PC-9 (cell line): ENCODE data around the gene ZBTB21. TPM values are rescaled to one million over a fixed set of nuclear protein-coding genes. Genes with fewer than 3 reads are reported as not detected.

ENCODE experiments used
- BruUV-seq: library from RNA; stranded (reverse); fragments of 400-500 nt; replicated peaks from 2 replicates; lab custom pipeline; 2021; lab: Mats Ljungman, UMichigan
- CTCF ChIA-PET: fragments of 300-600 bp; sonication (Branson Sonifier 250); formaldehyde crosslinking; loops from one replicate; lab custom pipeline; 2022; ENCODE audit warnings: antibody characterized with exemption; lab: Charles Lee
- POLR2A ChIA-PET: fragments of 300-600 bp; sonication (Branson Sonifier 250); formaldehyde crosslinking; loops from one replicate; lab custom pipeline; 2022; ENCODE audit warnings: antibody characterized with exemption; ENCODE audit not compliant: unreplicated experiment; lab: Charles Lee
- DNase-seq, 2 experiments: peaks; one replicate each; pipeline versions ENCODE4 v3.0.0 to v3.0.0-alpha.2; 2015 to 2022; ENCODE audit warnings: mixed read lengths in 1 of 2
- H2AFZ ChIP-seq: fragments of 200-600 bp; sonication (generic); 2 replicates; pipeline ENCODE4 v1.8.1; 2017; ENCODE audit warnings: antibody characterized with exemption
- H3F3A ChIP-seq: fragments of 200-600 bp; sonication (generic); 2 replicates; pipeline ENCODE4 v1.8.1; 2017; ENCODE audit warnings: antibody characterized with exemption, mild to moderate bottlenecking, low read depth; ENCODE audit not compliant: insufficient read depth
- H3K27ac ChIP-seq: fragments of 200-600 bp; sonication (generic); 2 replicates; pipeline ENCODE4 v1.6.1; 2016; ENCODE audit warnings: mixed run types
- H3K27me3 ChIP-seq: fragments of 200-600 bp; sonication (generic); 2 replicates; pipeline ENCODE4 v1.6.1; 2016; ENCODE audit warnings: low read depth, mixed run types; ENCODE audit not compliant: insufficient read depth
- H3K36me3 ChIP-seq: fragments of 200-600 bp; sonication (generic); 2 replicates; pipeline ENCODE4 v1.6.1; 2016; ENCODE audit warnings: low read depth, mixed run types
- H3K4me1 ChIP-seq: fragments of 200-600 bp; sonication (generic); replicated peaks from 2 replicates; pipeline ENCODE4 v1.6.1; 2016; ENCODE audit warnings: mixed run types; ENCODE audit not compliant: insufficient read depth
- H3K4me2 ChIP-seq: fragments of 200-600 bp; sonication (generic); 2 replicates; pipeline ENCODE4 v1.6.1; 2017; ENCODE audit warnings: mixed run types
- H3K4me3 ChIP-seq: fragments of 200-600 bp; sonication (generic); 2 replicates; pipeline ENCODE4 v1.6.1; 2016; ENCODE audit warnings: mixed run types
- H3K79me2 ChIP-seq: fragments of 200-600 bp; sonication (generic); 2 replicates; pipeline ENCODE4 v1.6.1; 2017; ENCODE audit warnings: low read depth, mixed run types
- H3K9me2 ChIP-seq: fragments of 200-600 bp; sonication (generic); 2 replicates; pipeline ENCODE4 v1.8.1; 2017; ENCODE audit warnings: mild to moderate bottlenecking; ENCODE audit not compliant: insufficient read depth
- H3K9me3 ChIP-seq: fragments of 200-600 bp; sonication (generic); 2 replicates; pipeline ENCODE4 v1.8.1; 2016; ENCODE audit warnings: low read depth; ENCODE audit not compliant: insufficient read depth
- H4K20me1 ChIP-seq: fragments of 200-600 bp; sonication (generic); 2 replicates; pipeline ENCODE4 v1.8.1; 2017; ENCODE audit not compliant: insufficient read depth
- CTCF ChIP-seq: fragments of 200-600 bp; sonication (generic); conservative IDR thresholded peaks from 2 replicates; pipeline ENCODE4 v1.6.1; 2017; ENCODE audit warnings: mixed run types, antibody characterized with exemption, mild to moderate bottlenecking, moderate library complexity
- EZH2 ChIP-seq: fragments of 200-600 bp; sonication (generic); IDR thresholded peaks from 2 replicates; pipeline ENCODE4 v1.8.0; 2017; ENCODE audit warnings: antibody characterized with exemption, low read depth
- intact Hi-C: fragments of 100-400 bp; cut with micrococcal nuclease; formaldehyde crosslinking; loops from one replicate; pipeline ENCODE4 v1.10.0; 2022; ENCODE audit not compliant: unreplicated experiment
- total RNA-seq: library from RNA; stranded (reverse); gene quantifications from 2 replicates; pipeline ENCODE4 v1.2.3, GENCODE V29; 2021

Gene ZBTB21
- total RNA-seq, 1 experiment from 2014 or later = 13.5 TPM

GRCh38 chr21:42019101-42019605 is 9.0 kb upstream of the ZBTB21 start:
- H3K27ac ChIP-seq = no peak overlapping the region
- POLR2A ChIA-PET = no interaction called here
- intact Hi-C loops = no loop called here

GRCh38 chr21:42017022-42017421 is 6.9 kb upstream of the ZBTB21 start:
- no peaks in the 10 kb centered on the region for H4K20me1 ChIP-seq
- intact Hi-C loops = no loop called here
- H2AFZ ChIP-seq = no peak overlapping the region
- no peak overlapping the region for H3K4me2 ChIP-seq
- no peak for DNase-seq
- no peaks in the 10 kb centered on the region for H3K9me2 ChIP-seq
- H3F3A ChIP-seq = no peaks in the 10 kb centered on the region
- BruUV-seq = no TSS peak
- POLR2A ChIA-PET = interaction anchor here (0.7 kb wide), 1 partner anchor 91 kb away, joined by 3 read pairs; no protein-coding TSS in a partner anchor
- no peak overlapping the region for H3K27ac ChIP-seq
- H3K36me3 ChIP-seq = no peaks in the 10 kb centered on the region
- H3K4me3 ChIP-seq = no peak overlapping the region
- H3K27me3 ChIP-seq = no peaks in the 10 kb centered on the region
- H3K9me3 ChIP-seq = no peaks in the 10 kb centered on the region
- TF ChIP-seq CTCF (no peak), EZH2 (no peak)
- no peaks in the 10 kb centered on the region for H3K79me2 ChIP-seq
- H3K4me1 ChIP-seq = peaks cover under 1% of the 10 kb centered on the region; the same call in 1 of the 2 replicates
- CTCF ChIA-PET = no interaction called here

More at GRCh38 chr21:42019101-42019605, 9.0 kb upstream of the ZBTB21 start:
- BruUV-seq = no TSS peak
- Histone ChIP-seq H3K27me3 (no peaks in the 10 kb centered on the region), H4K20me1 (no peaks in the 10 kb centered on the region), H3K9me2 (no peaks in the 10 kb centered on the region), H3F3A (no peaks in the 10 kb centered on the region), H2AFZ (no peak overlapping the region), H3K9me3 (no peaks in the 10 kb centered on the region), H3K4me3 (no peak overlapping the region), H3K4me2 (no peak overlapping the region), H3K4me1 (no peaks in the 10 kb centered on the region), H3K79me2 (no peaks in the 10 kb centered on the region), H3K36me3 (no peaks in the 10 kb centered on the region)
- no peak for TF ChIP-seq EZH2
- no peak for TF ChIP-seq CTCF
- DNase-seq = no peak
- CTCF ChIA-PET = no interaction called here

GRCh38 chr21:42016364-42016985 is 6.3 kb upstream of the ZBTB21 start:
- Histone ChIP-seq H3K27me3 (no peaks in the 10 kb centered on the region), H3K79me2 (no peaks in the 10 kb centered on the region), H3K4me3 (no peak overlapping the region), H3K9me2 (no peaks in the 10 kb centered on the region), H3F3A (no peaks in the 10 kb centered on the region), H3K4me1 (peaks cover 6% of the 10 kb centered on the region), H3K36me3 (no peaks in the 10 kb centered on the region), H3K4me2 (no peak overlapping the region), H3K9me3 (no peaks in the 10 kb centered on the region), H3K27ac (no peak overlapping the region), H2AFZ (no peak overlapping the region), H4K20me1 (no peaks in the 10 kb centered on the region)
- intact Hi-C loops = no loop called here
- DNase-seq = no peak
- no peak for TF ChIP-seq CTCF
- TF ChIP-seq EZH2 = no peak
- BruUV-seq = no TSS peak
- CTCF ChIA-PET = no interaction called here
- POLR2A ChIA-PET = no interaction called here
